ENCODE measurements around the gene IER5L. TPM values are rescaled to one million over a fixed set of nuclear protein-coding genes. Genes with fewer than 3 reads are reported as not detected.

Gene IER5L
- total and polyA plus RNA-seq, 9 of the 15 experiments (the other 6 are each of a cell fraction or from before 2014, with no cell fraction given): 0.14 to 11.9 (median 0.52) TPM

DNA sequence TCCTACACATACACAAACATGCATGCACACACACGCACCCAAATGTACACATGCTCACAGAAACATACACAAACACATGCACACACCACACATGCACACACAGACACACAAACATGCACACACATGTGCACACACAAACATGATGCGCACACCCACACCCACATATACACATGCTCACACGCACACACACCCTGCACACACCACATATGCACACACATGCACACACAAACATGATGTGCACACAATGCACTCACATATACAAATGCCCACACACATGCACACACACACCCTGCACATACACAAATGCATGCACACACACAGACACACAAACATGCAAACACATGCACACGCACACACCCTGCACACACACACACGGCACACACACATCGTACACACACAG lies 7.3 kb upstream of the IER5L start:
- Histone ChIP-seq H3K4me1 (replicated peaks in 1 of 2; ENCODE audit: control insufficient read depth in 2 of 2, insufficient read depth in 2 of 2, low read length in 2 of 2) (peaks cover 6 to 20% of the 10 kb centered on the region in 2 experiments; a peak in 4 of 5 replicates), H3K4me3 (no peak overlapping the region), H3K4me2 (ENCODE audit: insufficient read depth, low read length) (peak overlapping the region; percentile 12; the same call in 1 of the 2 replicates), H4K20me1 (replicated peaks; ENCODE audit: control insufficient read depth, insufficient read depth, low read length) (no peaks in the 10 kb centered on the region), H3K9me1 (ENCODE audit: control insufficient read depth, insufficient read depth, low read length) (no peaks in the 10 kb centered on the region), H3K36me3 (ENCODE audit: control insufficient read depth, insufficient read depth, low read length) (no peaks in the 10 kb centered on the region), H3K27ac (ENCODE audit: extremely low read depth, low read depth, low read length) (no peak overlapping the region), H3K79me2 (ENCODE audit: control insufficient read depth, insufficient read depth, low read length) (no peaks in the 10 kb centered on the region), H2AFZ (ENCODE audit: low read depth, low read length) (no peak overlapping the region), H3K9ac (ENCODE audit: insufficient read depth in 1 of 2, low read depth in 2 of 2, low read length in 2 of 2) (no peak overlapping the region), H3K27me3 (ENCODE audit: control insufficient read depth in 2 of 2, insufficient read depth in 2 of 2, low read length in 2 of 2) (no peaks in the 10 kb centered on the region), H3K9me3 (replicated peaks; ENCODE audit: control insufficient read depth, insufficient read depth, low read depth, low read length) (peaks cover 6% of the 10 kb centered on the region; the same call in 1 of the 2 replicates)
- ChIA-PET POLR2A (interaction anchor here (0.9 kb wide), 1 partner anchor 9 kb away, joined by 3 read pairs; no protein-coding TSS in a partner anchor), CTCF (ENCODE audit: low intra/inter-chr PET ratio) (no interaction called here)
- no peak for ATAC-seq
- WGBS (ENCODE audit: insufficient coverage, low coverage, missing lambda C conversion rate): 71% methylated on average over 5 of the region's 6 CpGs
- no TSS peak for BruUV-seq (replicated peaks)
- FAIRE-seq: peak; percentile 48
- intact Hi-C loops (cut with micrococcal nuclease): no loop called here
- in situ Hi-C loops (cut with MboI): no loop called here
- no peak for DNase-seq (ENCODE audit: extremely low read depth in 1 of 4, low spot score in 3 of 4)
- TF ChIP-seq, protein P1, sequence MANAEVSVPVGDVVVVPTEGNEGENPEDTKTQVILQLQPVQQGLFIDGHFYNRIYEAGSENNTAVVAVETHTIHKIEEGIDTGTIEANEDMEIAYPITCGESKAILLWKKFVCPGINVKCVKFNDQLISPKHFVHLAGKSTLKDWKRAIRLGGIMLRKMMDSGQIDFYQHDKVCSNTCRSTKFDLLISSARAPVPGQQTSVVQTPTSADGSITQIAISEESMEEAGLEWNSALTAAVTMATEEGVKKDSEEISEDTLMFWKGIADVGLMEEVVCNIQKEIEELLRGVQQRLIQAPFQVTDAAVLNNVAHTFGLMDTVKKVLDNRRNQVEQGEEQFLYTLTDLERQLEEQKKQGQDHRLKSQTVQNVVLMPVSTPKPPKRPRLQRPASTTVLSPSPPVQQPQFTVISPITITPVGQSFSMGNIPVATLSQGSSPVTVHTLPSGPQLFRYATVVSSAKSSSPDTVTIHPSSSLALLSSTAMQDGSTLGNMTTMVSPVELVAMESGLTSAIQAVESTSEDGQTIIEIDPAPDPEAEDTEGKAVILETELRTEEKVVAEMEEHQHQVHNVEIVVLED (CRISPR knock-in tag; IDR thresholded peaks at IDR 0.05): no peak
- TF ChIP-seq MYNN (IDR thresholded peaks at IDR 0.05) (no peak), MYNN (CRISPR knock-in tag; IDR thresholded peaks at IDR 0.05) (no peak), PHF20 (IDR thresholded peaks at IDR 0.05; ENCODE audit: partially characterized antibody) (peak; percentile 65), CHCHD3 (CRISPR knock-in tag; IDR thresholded peaks at IDR 0.05) (no peak), TSC22D4 (tag; IDR thresholded peaks at IDR 0.05) (peak; percentile 90), TAF9B (IDR thresholded peaks at IDR 0.05; ENCODE audit: partially characterized antibody) (no peak), NCOR1 (IDR thresholded peaks at IDR 0.05) (peak; percentile 35; the same call in 1 of the 2 replicates), CBFA2T3 (IDR thresholded peaks at IDR 0.05) (peak; percentile 29), KDM1A (IDR thresholded peaks at IDR 0.05) (peak in 1 of 2 experiments; percentile 98; a peak in 2 of 4 replicates), TEAD4 (IDR thresholded peaks at IDR 0.05; ENCODE audit: low read length) (no peak), TEAD4 (CRISPR knock-in tag; IDR thresholded peaks at IDR 0.05; ENCODE audit: borderline replicate concordance) (no peak), SMARCA5 (IDR thresholded peaks at IDR 0.05) (0 out of 2 replicates have a peak, but pooled peaks have one; percentile 16), OTX1 (CRISPR knock-in tag; IDR thresholded peaks at IDR 0.05) (0 out of 2 replicates have a peak, but pooled peaks have one; percentile 46), STAT5A (IDR thresholded peaks at IDR 0.05; ENCODE audit: borderline replicate concordance, low read length) (no peak), ARID2 (IDR thresholded peaks at IDR 0.05) (peak; percentile 85)
- TF ChIP-seq, protein P2, sequence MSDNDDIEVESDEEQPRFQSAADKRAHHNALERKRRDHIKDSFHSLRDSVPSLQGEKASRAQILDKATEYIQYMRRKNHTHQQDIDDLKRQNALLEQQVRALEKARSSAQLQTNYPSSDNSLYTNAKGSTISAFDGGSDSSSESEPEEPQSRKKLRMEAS (CRISPR knock-in tag; IDR thresholded peaks at IDR 0.05): peak; percentile 55; the same call in 1 of the 2 replicates
- TF ChIP-seq, protein P3, sequence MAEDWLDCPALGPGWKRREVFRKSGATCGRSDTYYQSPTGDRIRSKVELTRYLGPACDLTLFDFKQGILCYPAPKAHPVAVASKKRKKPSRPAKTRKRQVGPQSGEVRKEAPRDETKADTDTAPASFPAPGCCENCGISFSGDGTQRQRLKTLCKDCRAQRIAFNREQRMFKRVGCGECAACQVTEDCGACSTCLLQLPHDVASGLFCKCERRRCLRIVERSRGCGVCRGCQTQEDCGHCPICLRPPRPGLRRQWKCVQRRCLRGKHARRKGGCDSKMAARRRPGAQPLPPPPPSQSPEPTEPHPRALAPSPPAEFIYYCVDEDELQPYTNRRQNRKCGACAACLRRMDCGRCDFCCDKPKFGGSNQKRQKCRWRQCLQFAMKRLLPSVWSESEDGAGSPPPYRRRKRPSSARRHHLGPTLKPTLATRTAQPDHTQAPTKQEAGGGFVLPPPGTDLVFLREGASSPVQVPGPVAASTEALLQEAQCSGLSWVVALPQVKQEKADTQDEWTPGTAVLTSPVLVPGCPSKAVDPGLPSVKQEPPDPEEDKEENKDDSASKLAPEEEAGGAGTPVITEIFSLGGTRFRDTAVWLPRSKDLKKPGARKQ (CRISPR knock-in tag; IDR thresholded peaks at IDR 0.05): no peak
- TF ChIP-seq, protein P4, sequence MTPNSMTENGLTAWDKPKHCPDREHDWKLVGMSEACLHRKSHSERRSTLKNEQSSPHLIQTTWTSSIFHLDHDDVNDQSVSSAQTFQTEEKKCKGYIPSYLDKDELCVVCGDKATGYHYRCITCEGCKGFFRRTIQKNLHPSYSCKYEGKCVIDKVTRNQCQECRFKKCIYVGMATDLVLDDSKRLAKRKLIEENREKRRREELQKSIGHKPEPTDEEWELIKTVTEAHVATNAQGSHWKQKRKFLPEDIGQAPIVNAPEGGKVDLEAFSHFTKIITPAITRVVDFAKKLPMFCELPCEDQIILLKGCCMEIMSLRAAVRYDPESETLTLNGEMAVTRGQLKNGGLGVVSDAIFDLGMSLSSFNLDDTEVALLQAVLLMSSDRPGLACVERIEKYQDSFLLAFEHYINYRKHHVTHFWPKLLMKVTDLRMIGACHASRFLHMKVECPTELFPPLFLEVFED (CRISPR knock-in tag; conservative IDR thresholded peaks at IDR 0.05): 0 out of 2 replicates have a peak, but pooled peaks have one; percentile 16

All from K562 (cell line).